HG02973 (cell line): ENCODE measurements around the gene MCTP1.

Experiments
- ATAC-seq: cut with Tn5 transposase; IDR thresholded peaks from one replicate; pipeline ENCODE4 v1.9.1; 2021; ENCODE audit warnings: moderate library complexity; ENCODE audit not compliant: unreplicated experiment

MCTP1 gene

DNA sequence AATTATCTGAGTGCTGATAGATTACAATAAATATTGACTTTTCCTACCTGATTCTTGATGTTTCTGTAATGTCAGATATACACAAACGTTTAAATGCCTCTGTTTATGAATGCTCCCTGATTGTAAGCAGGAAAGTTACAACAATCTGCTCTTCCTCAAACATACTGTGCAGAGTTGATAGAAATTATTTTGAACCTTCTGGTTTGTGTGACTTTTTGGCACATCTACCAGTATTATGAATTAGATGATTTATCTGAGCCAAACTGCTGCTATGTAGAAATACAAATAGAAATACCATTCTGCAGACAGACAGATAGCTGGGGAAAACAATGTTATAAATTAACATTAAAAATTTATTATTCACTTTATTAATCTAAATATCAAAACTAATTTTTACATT, 553.4 kb downstream of the MCTP1 start:
- no peak for ATAC-seq

DNA sequence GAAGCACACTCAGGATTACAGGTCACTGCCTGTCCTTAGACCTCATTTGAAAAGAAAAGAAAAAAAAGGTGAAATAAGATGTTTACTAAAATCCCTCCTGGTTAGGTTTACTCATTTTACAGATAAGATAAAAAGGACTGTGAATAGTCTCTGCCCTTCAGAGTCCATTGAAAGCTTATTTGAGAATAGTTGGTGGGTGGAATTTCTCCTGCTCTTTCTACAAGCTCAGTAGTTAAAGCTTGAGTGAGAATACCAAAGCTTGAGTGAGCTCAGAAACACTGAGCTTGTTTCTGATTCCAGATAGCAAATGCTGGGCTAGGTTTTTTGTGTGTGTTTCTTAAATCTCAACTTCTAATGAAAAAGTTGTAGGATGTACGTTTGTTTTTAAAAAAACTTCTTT, 559.8 kb downstream of the MCTP1 start:
- ATAC-seq, result no peak

DNA sequence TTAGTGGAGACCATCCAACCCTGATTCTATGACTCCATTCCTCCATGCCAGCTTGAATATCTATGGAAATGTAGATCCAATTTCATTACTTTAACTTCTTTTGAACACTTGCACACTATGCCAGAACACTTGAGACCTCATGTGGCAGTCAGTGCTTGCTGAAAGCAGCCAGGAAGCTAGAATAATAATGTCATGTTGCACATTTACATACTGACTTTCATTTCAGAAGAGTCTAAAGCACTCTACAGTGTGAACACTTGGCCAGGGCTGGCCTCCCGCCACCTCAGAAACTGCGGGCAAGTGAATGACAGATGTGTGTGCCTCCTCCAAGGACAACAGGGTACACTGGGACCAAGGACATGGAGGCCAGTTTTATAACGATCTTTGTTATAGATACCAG, 569.1 kb downstream of the MCTP1 start:
- ATAC-seq, result no peak

DNA sequence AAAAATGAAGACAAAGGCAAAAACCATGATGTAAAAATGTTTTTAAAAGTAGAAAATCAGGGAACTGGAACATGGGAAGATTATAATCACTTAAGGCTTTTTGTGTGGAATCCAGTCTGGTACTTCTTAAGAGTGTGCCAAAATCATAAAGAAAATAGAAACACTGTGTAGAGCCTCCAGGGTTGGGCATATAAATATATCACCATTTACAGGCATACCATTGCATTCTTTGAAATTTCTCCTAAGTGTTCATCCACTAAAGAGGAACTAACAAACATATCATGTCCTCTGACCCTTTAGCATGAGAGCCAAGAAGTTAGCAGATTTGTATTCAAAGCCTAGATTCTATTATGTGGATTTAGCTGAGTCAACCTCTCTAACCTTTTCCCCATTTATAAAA, 573.1 kb downstream of the MCTP1 start:
- ATAC-seq, result no peak

DNA sequence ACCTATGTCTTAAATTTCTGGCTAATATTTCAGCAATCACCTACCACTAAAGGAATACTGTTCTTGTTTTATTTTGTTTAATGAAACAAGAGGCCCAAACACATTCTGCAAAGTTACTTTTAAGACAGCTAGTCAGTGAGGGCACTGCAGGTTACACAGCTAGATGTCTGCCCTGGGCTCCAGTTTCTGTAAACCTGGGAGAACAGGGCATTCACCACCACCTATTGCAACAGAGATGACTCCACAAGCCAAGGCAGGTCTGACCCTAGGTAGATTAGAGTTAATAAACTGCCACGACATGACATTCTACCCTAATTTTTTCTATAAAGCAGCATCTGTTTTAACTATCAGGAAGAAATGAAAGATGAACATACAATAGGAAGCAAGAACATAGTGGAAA, 575.6 kb downstream of the MCTP1 start:
- no peak for ATAC-seq

DNA sequence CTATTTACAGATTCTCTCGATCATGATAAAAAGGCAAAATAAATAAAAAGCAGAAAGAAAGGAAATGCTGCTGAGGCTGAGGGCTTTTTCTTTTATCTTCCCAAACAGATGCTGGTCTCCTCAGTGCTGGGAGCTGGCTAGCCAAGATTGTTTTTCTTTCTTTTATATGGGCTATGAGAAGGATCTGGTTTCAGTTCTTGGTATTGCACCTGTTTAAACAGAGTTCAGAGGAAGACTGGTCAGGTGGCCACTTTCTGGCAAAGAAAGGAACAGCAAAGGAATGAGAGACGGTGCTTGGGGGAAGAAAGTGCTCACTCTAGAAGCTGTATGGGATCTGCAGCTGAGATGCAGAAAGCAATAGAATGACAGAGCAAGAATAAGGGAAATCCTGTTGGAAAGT, 577.5 kb downstream of the MCTP1 start:
- no peak for ATAC-seq

DNA sequence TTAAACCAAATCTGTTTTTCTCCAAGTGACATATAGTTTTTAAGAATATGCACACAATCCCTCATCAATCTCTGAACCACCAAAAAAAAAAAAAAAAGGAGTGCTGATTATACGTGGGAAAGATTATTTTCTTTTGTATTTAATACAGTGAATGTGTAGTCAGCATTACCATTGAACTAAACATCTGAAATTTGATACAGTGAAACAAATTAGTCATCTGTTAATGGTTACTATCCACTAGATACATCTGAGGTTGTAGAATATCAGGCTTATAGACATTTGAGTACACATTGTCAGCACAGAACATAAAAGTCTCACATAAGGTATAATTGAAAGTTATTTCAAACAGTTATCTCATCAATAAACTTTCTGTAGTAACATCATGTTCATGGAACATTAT, 579.5 kb downstream of the MCTP1 start:
- ATAC-seq, result no peak

DNA sequence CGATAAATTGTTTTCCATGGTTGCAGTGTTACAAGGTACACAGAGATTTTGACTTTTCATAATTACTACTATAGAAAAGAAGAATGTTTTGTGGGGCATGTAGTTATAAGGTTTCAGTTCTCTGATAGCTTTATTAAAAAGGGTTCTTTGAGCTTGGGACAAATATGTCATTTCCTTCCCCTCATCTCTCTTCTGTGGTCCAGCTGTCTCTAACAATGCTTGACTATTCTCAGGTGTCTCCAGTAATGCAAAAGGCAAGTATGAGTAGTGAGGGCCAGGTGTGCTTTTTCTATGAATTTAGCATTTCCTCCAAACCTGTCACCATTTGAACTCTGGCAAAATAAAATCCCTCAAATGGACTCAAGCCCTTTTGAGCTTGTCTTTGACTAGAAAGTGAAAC, 582.2 kb downstream of the MCTP1 start:
- ATAC-seq, result peak; percentile 74

DNA sequence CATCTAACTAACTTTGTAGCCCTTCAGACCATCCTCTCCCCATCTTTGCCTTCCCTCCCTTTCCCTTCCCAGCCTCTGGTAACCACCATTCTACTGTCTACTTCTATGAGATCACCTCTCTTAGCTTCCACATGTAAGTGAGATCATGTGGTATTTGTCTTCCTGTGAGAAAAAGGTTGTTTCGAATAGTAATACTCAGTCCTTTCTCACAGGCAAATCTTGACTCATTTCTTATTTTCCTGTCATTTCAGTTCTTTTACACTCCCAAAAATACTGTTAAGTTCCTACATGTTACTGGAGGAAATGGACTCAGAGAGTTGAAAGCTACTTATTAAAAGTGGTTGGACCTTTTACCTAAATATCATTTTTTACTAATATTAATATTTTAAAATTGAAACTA, 584.3 kb downstream of the MCTP1 start:
- peak; percentile 70 for ATAC-seq

DNA sequence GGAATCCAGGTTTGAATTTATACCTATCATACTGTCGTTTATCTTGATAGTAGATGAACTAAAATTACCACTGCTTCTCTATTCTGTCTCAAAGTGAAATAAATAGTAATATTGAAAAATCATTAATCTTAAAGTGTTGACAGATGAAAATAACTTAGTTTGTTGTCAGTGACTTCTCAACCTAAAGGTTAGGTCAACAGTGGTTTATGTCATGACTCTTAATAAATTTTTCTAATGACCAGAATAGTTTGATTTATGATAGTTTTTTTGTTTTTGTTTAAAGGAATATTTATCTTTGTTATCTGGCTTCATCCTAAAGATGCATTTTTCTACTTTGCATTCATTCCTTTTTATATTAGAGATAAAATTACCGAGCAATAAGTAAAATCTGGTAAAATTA, 585.3 kb downstream of the MCTP1 start:
- ATAC-seq, result no peak

DNA sequence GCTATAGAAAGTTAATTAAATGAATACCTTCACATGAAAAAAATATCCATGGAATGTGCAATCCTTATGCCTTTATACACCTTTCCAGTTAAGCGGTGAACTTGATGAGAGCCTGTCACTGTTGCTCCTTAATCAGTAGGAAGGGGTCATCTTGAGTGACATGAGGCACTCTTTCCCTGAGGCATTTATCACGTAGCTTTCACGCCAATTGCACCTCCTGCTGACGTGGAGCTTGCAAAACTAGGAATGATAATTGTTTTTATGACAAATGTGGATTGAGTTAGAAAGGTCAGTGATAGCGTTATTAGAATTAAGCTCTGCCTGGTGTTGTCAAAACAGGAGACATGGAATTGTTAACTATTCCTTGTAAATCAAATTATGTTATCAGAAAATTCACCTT, 586.7 kb downstream of the MCTP1 start:
- ATAC-seq, result no peak

DNA sequence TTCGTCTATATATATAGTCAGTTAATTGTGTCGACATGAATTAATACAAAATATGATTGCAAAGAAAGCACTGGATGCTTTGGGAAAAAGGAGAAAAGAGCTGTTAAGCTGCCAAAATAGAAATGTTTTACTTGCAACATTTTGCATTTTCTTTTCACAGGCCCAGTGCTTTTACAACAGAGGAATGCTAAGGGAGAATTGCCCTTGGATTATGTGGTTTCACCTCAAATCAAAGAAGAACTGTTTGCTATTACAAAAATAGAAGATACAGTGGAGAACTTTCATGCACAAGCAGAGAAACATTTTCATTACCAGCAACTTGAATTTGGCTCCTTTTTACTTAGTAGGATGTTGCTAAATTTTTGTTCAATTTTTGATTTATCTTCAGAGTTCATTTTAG, 590.2 kb downstream of the MCTP1 start:
- ATAC-seq, result no peak

DNA sequence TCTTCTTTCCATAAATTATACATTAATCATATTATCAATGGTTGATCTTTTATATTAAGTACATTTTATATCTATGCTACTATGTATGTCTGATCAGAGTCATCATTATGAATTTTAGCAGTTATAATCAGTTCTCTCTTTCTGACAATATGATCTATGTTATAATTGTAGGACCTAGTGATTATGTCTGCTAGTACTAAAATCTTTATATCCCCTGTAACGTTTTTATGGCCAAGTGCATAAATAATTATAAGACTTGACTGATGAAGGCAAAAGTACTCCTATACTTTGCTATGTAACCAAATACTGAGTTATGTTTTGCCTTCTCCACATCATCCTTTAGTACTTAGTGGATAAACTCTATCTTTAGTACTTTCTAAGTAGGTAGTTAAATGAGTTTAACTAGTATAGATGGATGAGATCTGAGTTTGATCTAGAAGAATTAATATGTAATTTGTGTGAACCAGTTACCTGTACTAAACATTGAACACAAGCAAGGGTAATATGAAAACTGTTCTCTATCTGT, 591.0 kb downstream of the MCTP1 start:
- no peak for ATAC-seq

DNA sequence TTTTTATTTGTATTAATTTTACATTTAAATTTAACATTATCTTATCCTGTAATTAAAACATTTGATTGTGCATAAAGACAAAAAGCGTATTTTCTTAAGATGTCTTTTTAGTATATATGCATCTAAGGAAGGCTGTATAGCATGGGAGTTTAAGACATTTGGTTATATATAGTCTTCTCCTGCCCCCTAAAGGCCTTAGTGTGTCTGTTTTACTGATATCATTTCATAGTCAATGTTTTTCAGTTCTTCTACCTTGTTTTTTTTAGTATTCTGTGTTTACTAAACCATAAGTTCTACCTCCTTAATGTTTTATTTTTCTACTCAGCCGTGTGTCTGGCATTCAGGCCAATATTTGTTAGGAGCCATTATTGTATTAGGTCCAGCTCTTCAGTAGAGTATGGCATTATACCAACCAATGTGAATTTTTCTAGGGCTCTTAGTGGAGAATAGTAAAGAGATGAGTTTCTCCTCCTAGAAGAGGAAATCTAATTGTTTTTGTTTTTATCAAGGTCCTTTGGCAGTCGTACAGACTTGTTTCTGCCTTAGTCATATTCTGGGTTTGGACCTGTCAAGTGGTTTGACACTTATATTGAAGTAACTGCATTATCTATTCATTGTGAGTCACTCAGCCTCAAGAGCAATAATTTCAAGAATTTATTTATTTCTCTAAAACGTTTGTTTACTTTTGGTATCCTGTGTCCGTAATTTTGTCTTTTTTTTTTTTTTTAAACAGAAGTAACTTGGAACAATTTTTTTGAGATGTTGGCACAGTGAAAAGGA, 591.7 kb downstream of the MCTP1 start:
- ATAC-seq, result peak; percentile 78

DNA sequence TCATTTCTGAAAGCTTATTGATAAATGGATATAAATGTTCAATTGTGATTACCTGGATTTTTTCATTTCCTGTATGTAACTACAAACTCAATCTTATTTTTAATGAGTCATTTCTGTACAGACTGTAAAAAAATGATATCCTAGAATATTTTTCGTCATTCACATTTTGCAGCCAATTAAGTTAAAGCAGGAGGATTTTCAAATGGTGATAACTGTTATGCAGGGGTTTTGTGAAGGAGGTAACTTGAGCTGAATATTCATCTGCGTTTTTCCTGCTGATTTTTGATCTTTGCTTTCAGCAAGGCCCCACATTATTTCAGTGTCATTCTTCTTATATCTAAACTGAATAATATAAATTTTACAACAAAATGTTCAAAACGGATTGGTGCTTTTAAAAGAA, 592.3 kb downstream of the MCTP1 start:
- ATAC-seq, result no peak

DNA sequence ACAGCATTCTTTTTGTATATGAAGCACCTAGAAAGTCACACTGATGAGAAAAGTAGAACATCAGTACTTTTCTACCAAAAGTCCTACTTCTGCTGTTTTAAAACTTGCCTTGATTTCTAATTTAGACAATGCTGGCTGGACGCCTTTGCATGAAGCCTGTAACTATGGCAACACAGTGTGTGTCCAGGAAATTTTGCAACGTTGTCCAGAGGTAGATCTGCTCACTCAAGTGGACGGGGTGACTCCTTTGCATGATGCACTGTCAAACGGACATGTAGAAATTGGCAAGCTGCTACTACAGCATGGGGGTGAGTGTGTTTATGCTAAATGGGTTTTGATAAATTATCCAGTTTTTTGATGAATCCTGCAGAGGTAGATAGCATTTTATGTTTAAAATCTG, 592.9 kb downstream of the MCTP1 start:
- no peak for ATAC-seq

DNA sequence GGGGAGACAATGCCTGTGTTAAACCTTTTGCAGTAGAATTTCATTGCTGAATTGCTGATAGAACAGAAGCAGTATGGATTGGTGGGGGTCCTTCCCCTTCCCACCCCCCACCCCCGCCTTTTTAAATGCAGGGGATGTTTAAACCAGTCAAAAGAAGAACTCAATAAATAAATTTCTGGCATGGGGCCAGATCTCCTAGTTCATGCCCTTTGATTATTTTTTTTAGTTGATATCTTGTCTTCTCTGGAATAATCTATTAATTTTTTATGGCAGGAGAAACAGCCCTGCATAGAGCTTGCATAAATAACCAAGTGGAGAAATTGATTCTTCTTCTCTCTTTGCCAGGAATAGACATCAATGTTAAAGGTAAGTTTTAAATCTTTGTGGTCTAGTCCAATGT, 593.6 kb downstream of the MCTP1 start:
- no peak for ATAC-seq

DNA sequence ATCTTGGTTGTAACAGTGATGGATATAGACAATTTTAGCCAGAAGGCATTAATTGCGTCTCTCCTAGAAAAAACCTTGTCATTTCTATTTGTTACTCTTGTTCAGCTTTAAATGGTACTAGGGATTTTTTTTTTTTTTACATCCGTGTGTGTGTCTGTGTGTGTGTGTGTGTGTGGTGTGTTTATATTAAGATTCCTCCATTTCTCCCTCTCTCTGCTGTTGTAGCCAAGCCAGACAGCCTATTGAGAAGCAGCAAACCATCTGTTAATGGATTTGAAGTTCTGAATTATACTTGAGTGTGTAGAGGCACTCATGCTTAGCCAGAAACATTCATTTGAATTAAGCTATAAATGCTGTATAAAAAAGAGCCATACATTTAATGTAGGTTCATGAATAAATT, 594.1 kb downstream of the MCTP1 start:
- ATAC-seq, result no peak

DNA sequence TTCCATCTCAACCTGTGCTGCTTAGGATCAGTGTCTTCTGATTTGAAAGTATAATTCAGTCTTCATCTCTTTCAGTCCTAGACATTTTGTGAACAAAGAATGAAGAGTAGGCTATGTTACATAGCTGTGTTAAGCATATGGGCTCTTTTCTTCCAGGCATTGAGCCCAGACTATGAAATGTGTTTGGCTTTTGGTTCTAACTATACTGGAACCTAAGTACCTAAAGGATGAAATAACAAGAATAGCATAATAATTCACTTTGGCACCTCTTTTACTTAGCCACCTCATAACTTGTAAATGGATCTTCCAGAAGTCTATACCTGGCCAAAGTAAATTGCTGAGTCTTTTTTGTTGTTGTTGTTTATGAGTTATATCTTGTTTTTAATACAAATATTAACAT, 595.0 kb downstream of the MCTP1 start:
- ATAC-seq, result no peak

DNA sequence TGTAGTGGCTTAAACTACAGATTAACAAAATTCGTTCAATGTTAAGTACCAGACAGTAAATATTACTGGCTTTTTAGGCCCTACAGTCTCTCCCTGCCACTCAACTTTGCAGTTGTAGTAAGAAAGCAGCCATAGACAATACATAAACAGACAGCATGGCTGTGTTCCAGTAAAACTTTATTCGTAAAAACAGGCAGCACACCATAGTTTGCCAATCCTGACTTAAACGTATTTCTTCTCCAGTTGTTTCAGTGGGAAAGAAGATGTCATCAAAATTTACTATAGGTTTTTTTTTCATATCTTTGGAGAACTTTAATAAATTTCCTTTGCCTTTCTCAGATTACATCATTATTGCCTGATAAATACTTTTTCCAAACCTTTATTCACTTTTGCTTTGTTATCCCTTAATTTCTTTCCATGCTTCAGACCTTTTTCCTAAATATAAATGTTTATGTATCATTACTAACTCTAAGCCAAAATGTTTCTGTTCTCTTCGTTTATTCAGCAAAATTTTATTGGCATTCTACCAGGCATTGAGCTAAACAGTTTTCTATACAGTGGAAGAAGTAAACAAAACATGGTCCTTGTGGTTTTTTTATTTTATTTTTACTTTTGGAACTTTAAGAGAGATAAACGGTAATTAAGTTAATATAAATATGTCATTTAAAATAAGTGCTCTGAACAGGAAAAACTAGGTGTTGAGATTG, 601.9 kb downstream of the MCTP1 start:
- no peak for ATAC-seq

DNA sequence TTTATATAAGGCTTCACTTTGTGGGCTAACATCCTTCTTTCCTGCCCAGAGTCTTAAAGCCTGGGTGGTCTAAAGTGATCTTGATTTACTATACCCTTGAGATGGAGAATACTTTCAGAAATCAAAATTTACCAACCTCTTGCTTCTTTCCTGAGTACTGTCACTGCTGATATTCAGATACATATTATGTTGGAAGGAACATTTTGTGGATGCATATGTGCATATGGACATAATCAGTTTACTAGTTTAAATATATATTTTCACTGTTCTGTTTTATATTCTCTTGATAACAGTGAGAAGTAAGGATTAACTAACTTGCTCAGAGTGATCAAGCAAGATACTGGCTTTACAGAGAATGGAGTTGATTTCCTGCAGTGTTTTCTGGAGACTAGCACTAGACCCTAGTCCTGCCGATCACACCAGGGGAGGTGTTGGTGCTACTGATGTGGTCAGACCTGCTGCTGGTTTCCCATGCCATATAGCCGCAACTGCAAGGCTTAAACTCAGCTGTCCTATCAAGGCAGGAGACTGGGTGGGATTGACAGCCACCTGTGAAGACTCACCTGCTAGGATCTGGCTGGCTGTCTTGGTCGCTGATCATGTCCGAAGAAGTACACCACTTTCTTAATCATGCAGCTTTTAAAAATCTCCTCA, 608.8 kb downstream of the MCTP1 start:
- no peak for ATAC-seq
